HepG2 (cell line): ENCODE measurements around the gene TMEM87A. TPM values are rescaled to one million over a fixed set of nuclear protein-coding genes. Genes with fewer than 3 reads are reported as not detected.

Experiments
- ATM ChIP-seq: fragments of 450-650 bp; IDR thresholded peaks from 2 replicates; pipeline ENCODE4 v1.7.1; 2017; ENCODE audit warnings: mild to moderate bottlenecking, borderline replicate concordance
- CEBPG ChIP-seq: IDR thresholded peaks from 2 replicates; pipeline ENCODE4 v1.6.1; 2016
- JUN ChIP-seq: sonication (generic); formaldehyde crosslinking; IDR thresholded peaks from 2 replicates; pipeline ENCODE4 v1.4.0; 2020; ENCODE audit warnings: mild to moderate bottlenecking, missing genetic modification reagents
- NCOA1 ChIP-seq: sonication (generic); formaldehyde crosslinking; IDR thresholded peaks from 2 replicates; pipeline ENCODE4 v1.9.0; 2021; ENCODE audit warnings: missing genetic modification reagents
- NFE2 ChIP-seq: sonication (generic); formaldehyde crosslinking; IDR thresholded peaks from 2 replicates; pipeline ENCODE4 v1.4.0; 2020; ENCODE audit warnings: missing genetic modification reagents
- SP140L ChIP-seq: sonication (generic); formaldehyde crosslinking; IDR thresholded peaks from 2 replicates; pipeline ENCODE4 v1.4.0; 2020; ENCODE audit warnings: missing genetic modification reagents, borderline replicate concordance
- TCF7L2 ChIP-seq: IDR thresholded peaks from 2 replicates; pipeline ENCODE4 v1.6.1; 2011; ENCODE audit warnings: mild to moderate bottlenecking, low read depth, low read length, moderate library complexity
- ZNF468 ChIP-seq: sonication (generic); formaldehyde crosslinking; IDR thresholded peaks from 2 replicates; pipeline ENCODE4 v1.8.0; 2022; ENCODE audit warnings: mild to moderate bottlenecking, moderate library complexity, missing genetic modification reagents
- ZNF512 ChIP-seq: sonication (generic); formaldehyde crosslinking; IDR thresholded peaks from 2 replicates; pipeline ENCODE4 v1.4.0; 2020; ENCODE audit warnings: mild to moderate bottlenecking, missing genetic modification reagents
- ZNF839 ChIP-seq: sonication (generic); formaldehyde crosslinking; IDR thresholded peaks from 2 replicates; pipeline ENCODE4 v1.4.0; 2020; ENCODE audit warnings: missing genetic modification reagents, mild to moderate bottlenecking, borderline replicate concordance
- polyA plus RNA-seq, 8 experiments: library from polyadenylated mRNA; depleted of rRNA in 3 of 8; stranded (reverse) in 7 of 8; unstranded in 1 of 8; fragments of >200 nt; fragmentation: Illumina TruSeq in 4 of 8; extraction: Trizol in 4 of 8; gene quantifications; 2 replicates each; pipeline versions ENCODE4 v1.2.1 to v1.2.3, GENCODE V29; 2011 to 2016; ENCODE audit warnings: low read depth in 4 of 8, missing spikeins in 1 of 8, mixed read lengths in 1 of 8; ENCODE audit not compliant: insufficient read depth in 1 of 8
- total RNA-seq, 5 experiments: library from RNA; depleted of rRNA; stranded (reverse); fragments of >200 nt; fragmentation: Illumina TruSeq; extraction: Trizol; gene quantifications; 2 replicates each; pipeline ENCODE4 v1.2.3, GENCODE V29; 2016; ENCODE audit warnings: low read depth in 1 of 5
- TF ChIP-seq, protein P1 (sequence below): fragments of 450-650 bp; IDR thresholded peaks from 2 replicates; pipeline ENCODE4 v1.6.1; 2017; ENCODE audit warnings: mild to moderate bottlenecking
- TF ChIP-seq, protein P2 (sequence below): sonication (generic); formaldehyde crosslinking; IDR thresholded peaks from 2 replicates; pipeline ENCODE4 v1.9.0; 2021; ENCODE audit warnings: mild to moderate bottlenecking, missing genetic modification reagents
- TF ChIP-seq, protein P3 (sequence below): sonication (generic); formaldehyde crosslinking; IDR thresholded peaks from 2 replicates; pipeline ENCODE4 v1.4.0; 2020; ENCODE audit warnings: missing genetic modification reagents
- TF ChIP-seq, protein P4 (sequence below): sonication (generic); formaldehyde crosslinking; IDR thresholded peaks from 2 replicates; pipeline ENCODE4 v1.4.0; 2020; ENCODE audit warnings: missing genetic modification reagents

TMEM87A gene
- total and polyA plus RNA-seq, 2 of the 13 experiments (the other 11 are each of a cell fraction or from before 2014, with no cell fraction given) = 20.2 to 42.8 TPM

GRCh38 chr15:42272939-42273899 lies at the start of gene TMEM87A, which contains the start of gene GANC (continued):
- TF ChIP-seq ZNF839 (CRISPR knock-in tag) (peak; percentile 37; the same call in 1 of the 2 replicates), ZNF468 (CRISPR knock-in tag) (no peak), SP140L (no peak), ATM (no peak), ZNF512 (no peak), NFE2 (CRISPR knock-in tag) (no peak), JUN (CRISPR knock-in tag) (0 out of 2 replicates have a peak, but pooled peaks have one; percentile 73), CEBPG (CRISPR knock-in tag) (peak; percentile 13; the same call in 1 of the 2 replicates), TCF7L2 (no peak), NCOA1 (CRISPR knock-in tag) (no peak)
- TF ChIP-seq, protein P1, sequence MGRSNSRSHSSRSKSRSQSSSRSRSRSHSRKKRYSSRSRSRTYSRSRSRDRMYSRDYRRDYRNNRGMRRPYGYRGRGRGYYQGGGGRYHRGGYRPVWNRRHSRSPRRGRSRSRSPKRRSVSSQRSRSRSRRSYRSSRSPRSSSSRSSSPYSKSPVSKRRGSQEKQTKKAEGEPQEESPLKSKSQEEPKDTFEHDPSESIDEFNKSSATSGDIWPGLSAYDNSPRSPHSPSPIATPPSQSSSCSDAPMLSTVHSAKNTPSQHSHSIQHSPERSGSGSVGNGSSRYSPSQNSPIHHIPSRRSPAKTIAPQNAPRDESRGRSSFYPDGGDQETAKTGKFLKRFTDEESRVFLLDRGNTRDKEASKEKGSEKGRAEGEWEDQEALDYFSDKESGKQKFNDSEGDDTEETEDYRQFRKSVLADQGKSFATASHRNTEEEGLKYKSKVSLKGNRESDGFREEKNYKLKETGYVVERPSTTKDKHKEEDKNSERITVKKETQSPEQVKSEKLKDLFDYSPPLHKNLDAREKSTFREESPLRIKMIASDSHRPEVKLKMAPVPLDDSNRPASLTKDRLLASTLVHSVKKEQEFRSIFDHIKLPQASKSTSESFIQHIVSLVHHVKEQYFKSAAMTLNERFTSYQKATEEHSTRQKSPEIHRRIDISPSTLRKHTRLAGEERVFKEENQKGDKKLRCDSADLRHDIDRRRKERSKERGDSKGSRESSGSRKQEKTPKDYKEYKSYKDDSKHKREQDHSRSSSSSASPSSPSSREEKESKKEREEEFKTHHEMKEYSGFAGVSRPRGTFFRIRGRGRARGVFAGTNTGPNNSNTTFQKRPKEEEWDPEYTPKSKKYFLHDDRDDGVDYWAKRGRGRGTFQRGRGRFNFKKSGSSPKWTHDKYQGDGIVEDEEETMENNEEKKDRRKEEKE = no peak
- TF ChIP-seq, protein P2, sequence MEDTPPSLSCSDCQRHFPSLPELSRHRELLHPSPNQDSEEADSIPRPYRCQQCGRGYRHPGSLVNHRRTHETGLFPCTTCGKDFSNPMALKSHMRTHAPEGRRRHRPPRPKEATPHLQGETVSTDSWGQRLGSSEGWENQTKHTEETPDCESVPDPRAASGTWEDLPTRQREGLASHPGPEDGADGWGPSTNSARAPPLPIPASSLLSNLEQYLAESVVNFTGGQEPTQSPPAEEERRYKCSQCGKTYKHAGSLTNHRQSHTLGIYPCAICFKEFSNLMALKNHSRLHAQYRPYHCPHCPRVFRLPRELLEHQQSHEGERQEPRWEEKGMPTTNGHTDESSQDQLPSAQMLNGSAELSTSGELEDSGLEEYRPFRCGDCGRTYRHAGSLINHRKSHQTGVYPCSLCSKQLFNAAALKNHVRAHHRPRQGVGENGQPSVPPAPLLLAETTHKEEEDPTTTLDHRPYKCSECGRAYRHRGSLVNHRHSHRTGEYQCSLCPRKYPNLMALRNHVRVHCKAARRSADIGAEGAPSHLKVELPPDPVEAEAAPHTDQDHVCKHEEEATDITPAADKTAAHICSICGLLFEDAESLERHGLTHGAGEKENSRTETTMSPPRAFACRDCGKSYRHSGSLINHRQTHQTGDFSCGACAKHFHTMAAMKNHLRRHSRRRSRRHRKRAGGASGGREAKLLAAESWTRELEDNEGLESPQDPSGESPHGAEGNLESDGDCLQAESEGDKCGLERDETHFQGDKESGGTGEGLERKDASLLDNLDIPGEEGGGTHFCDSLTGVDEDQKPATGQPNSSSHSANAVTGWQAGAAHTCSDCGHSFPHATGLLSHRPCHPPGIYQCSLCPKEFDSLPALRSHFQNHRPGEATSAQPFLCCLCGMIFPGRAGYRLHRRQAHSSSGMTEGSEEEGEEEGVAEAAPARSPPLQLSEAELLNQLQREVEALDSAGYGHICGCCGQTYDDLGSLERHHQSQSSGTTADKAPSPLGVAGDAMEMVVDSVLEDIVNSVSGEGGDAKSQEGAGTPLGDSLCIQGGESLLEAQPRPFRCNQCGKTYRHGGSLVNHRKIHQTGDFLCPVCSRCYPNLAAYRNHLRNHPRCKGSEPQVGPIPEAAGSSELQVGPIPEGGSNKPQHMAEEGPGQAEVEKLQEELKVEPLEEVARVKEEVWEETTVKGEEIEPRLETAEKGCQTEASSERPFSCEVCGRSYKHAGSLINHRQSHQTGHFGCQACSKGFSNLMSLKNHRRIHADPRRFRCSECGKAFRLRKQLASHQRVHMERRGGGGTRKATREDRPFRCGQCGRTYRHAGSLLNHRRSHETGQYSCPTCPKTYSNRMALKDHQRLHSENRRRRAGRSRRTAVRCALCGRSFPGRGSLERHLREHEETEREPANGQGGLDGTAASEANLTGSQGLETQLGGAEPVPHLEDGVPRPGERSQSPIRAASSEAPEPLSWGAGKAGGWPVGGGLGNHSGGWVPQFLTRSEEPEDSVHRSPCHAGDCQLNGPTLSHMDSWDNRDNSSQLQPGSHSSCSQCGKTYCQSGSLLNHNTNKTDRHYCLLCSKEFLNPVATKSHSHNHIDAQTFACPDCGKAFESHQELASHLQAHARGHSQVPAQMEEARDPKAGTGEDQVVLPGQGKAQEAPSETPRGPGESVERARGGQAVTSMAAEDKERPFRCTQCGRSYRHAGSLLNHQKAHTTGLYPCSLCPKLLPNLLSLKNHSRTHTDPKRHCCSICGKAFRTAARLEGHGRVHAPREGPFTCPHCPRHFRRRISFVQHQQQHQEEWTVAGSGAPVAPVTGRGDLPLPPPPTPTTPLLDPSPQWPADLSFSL (CRISPR knock-in tag) = no peak
- TF ChIP-seq, protein P3, sequence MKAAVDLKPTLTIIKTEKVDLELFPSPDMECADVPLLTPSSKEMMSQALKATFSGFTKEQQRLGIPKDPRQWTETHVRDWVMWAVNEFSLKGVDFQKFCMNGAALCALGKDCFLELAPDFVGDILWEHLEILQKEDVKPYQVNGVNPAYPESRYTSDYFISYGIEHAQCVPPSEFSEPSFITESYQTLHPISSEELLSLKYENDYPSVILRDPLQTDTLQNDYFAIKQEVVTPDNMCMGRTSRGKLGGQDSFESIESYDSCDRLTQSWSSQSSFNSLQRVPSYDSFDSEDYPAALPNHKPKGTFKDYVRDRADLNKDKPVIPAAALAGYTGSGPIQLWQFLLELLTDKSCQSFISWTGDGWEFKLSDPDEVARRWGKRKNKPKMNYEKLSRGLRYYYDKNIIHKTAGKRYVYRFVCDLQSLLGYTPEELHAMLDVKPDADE (CRISPR knock-in tag) = no peak
- TF ChIP-seq, protein P4, sequence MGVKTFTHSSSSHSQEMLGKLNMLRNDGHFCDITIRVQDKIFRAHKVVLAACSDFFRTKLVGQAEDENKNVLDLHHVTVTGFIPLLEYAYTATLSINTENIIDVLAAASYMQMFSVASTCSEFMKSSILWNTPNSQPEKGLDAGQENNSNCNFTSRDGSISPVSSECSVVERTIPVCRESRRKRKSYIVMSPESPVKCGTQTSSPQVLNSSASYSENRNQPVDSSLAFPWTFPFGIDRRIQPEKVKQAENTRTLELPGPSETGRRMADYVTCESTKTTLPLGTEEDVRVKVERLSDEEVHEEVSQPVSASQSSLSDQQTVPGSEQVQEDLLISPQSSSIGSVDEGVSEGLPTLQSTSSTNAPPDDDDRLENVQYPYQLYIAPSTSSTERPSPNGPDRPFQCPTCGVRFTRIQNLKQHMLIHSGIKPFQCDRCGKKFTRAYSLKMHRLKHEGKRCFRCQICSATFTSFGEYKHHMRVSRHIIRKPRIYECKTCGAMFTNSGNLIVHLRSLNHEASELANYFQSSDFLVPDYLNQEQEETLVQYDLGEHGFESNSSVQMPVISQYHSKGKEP = no peak
